Stimulated activated CD8-positive, alpha-beta memory T cell treated with anti-CD3 and anti-CD28 coated beads, Interleukin-15, amount 100 ng/mL, for 1 hour (primary cell): ENCODE results near the gene PLXNB2.
"Not testable (repeated sequence)": the region's sequence is repeated elsewhere in the genome, so short reads cannot be mapped to it uniquely, and the experiment has no call there.

Experiments
- DNase-seq: peaks from one replicate; pipeline ENCODE4 v3.0.0-alpha.2; 2020; ENCODE audit warnings: low read depth

Gene PLXNB2

GRCh38 chr22:50325444-50326224 is 18.2 kb upstream of the PLXNB2 start:
- no peak for DNase-seq

GRCh38 chr22:50323900-50324299 is 16.5 kb upstream of the PLXNB2 start:
- no peak for DNase-seq

- DNase-seq = not testable (repeated sequence)
These were observed 15.1 kb upstream of the PLXNB2 start for GRCh38 chr22:50322382-50323104.

GRCh38 chr22:50320671-50321325 is 13.4 kb upstream of the PLXNB2 start:
- no peak for DNase-seq

GRCh38 chr22:50320116-50320515 is 12.7 kb upstream of the PLXNB2 start:
- no peak for DNase-seq

- no peak for DNase-seq
These were observed 12.1 kb upstream of the PLXNB2 start for GRCh38 chr22:50319503-50319951.

- DNase-seq = no peak
These were observed 11.4 kb upstream of the PLXNB2 start for GRCh38 chr22:50318698-50319411.

GRCh38 chr22:50318356-50318697 is 10.9 kb upstream of the PLXNB2 start:
- no peak for DNase-seq

- DNase-seq = no peak
These were observed 10.2 kb upstream of the PLXNB2 start for GRCh38 chr22:50317674-50318073.

GRCh38 chr22:50317178-50317577 is 9.7 kb upstream of the PLXNB2 start:
- no peak for DNase-seq

- DNase-seq = no peak
These were observed 8.9 kb upstream of the PLXNB2 start for GRCh38 chr22:50316114-50317065.

GRCh38 chr22:50315289-50316113 is 8.1 kb upstream of the PLXNB2 start:
- DNase-seq = no peak

- peak; percentile 51 for DNase-seq
These were observed 7.2 kb upstream of the PLXNB2 start for GRCh38 chr22:50314455-50315288.

GRCh38 chr22:50314081-50314454 is 6.6 kb upstream of the PLXNB2 start:
- no peak for DNase-seq

GRCh38 chr22:50313600-50313999 is 6.2 kb upstream of the PLXNB2 start:
- no peak for DNase-seq

- DNase-seq = no peak
These were observed 5.6 kb upstream of the PLXNB2 start for GRCh38 chr22:50313021-50313420.

- DNase-seq = no peak
These were observed 4.9 kb upstream of the PLXNB2 start for GRCh38 chr22:50312371-50312770.

- DNase-seq = no peak
These were observed 4.3 kb upstream of the PLXNB2 start for GRCh38 chr22:50311606-50312351.
